Lower leg skin (tissue), 3 donors: ENCODE measurements around the gene ZNF526.

Experiments used
- CTCF ChIP-seq, 3 donors: fragments of 450-650 bp; IDR thresholded peaks; one replicate each; pipeline ENCODE4 v1.5.1; 2016; ENCODE audit warnings: antibody characterized with exemption in 3 of 3, mild to moderate bottlenecking in 3 of 3, moderate library complexity in 2 of 3
- POLR2A ChIP-seq, 2 donors: fragments of 450-650 bp; IDR thresholded peaks; one replicate each; pipeline ENCODE4 v1.6.1; 2016 to 2017; ENCODE audit warnings: antibody characterized with exemption in 2 of 2, mild to moderate bottlenecking in 1 of 2, moderate library complexity in 1 of 2

GRCh38 chr19:42175952-42176648 lies 44.0 kb upstream of the ZNF526 start:
- no peak for TF ChIP-seq CTCF (IDR thresholded peaks at IDR 0.05)
- TF ChIP-seq POLR2A (IDR thresholded peaks at IDR 0.05), result no peak
